ENCODE measurements around the gene MT1B.

The MT1B gene

DNA sequence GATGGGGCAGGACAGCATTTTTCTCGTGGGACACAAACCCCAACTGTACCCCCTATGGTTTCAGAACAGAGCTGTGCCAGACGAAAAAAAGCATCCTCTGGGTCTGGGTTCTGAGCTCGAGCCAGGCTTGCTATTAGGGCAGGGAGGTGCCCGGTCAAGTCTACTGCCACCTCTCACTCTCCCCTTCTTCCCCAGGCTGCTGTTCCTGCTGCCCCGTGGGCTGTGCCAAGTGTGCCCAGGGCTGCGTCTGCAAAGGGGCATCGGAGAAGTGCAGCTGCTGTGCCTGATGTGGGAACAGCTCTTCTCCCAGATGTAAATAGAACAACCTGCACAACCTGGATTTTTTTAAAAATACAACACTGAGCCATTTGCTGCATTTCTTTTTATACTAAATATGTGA, 25.0 kb upstream of the MT1B start:
- TF ChIP-seq, protein P1, sequence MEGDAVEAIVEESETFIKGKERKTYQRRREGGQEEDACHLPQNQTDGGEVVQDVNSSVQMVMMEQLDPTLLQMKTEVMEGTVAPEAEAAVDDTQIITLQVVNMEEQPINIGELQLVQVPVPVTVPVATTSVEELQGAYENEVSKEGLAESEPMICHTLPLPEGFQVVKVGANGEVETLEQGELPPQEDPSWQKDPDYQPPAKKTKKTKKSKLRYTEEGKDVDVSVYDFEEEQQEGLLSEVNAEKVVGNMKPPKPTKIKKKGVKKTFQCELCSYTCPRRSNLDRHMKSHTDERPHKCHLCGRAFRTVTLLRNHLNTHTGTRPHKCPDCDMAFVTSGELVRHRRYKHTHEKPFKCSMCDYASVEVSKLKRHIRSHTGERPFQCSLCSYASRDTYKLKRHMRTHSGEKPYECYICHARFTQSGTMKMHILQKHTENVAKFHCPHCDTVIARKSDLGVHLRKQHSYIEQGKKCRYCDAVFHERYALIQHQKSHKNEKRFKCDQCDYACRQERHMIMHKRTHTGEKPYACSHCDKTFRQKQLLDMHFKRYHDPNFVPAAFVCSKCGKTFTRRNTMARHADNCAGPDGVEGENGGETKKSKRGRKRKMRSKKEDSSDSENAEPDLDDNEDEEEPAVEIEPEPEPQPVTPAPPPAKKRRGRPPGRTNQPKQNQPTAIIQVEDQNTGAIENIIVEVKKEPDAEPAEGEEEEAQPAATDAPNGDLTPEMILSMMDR (IDR thresholded peaks at IDR 0.05; ENCODE audit: low read depth, low read length, missing control alignments), result no peak
- H3K4me3 ChIP-seq (ENCODE audit: low read depth, low read length), result no peak overlapping the region
- no peak for DNase-seq (ENCODE audit: low read depth)

DNA sequence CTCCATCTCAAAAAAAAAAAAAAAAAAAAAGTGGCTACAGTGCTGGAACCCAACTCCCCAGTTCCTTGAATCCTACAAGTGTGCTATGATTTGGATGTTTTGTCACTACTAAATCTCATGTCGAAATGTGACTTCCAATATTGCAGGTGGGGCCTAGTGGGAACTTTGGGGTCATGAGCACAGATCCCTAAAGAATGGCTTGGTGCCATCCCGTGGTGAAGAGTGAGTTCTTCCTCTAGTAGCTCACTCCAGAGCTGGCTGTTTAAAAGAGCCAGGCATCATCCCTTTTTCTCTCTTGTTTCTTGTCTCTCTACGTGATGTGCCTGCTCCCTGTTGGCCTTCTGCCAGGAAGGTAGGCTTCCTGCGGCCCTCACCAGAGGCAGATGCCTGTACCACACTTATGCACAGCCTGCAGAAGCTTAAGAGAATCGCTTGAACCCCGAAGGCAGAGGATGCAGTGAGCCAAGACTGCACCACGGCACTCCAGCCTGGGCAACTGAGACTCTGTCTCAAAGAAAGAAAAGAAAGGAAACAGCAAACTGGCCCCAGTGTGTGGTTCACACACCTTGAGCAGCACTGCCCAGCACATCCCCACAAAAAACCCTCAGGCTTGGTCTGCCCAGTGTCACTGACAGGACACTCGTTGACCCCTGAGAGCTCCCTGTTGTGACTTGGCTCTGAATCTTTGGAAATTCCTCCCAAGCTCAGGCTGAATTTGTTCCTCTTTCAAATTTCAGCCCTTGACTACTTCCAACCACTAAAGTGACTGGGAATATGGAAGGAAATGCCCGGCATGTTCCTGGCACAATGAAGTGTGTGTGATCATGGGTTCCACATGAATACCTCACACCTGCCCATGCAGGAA, 23.0 kb upstream of the MT1B start:
- no peak overlapping the region for H3K4me3 ChIP-seq (ENCODE audit: low read depth, low read length)
- TF ChIP-seq, protein P1 (IDR thresholded peaks at IDR 0.05; ENCODE audit: low read depth, low read length, missing control alignments), result no peak
- DNase-seq (ENCODE audit: low read depth), result no peak

DNA sequence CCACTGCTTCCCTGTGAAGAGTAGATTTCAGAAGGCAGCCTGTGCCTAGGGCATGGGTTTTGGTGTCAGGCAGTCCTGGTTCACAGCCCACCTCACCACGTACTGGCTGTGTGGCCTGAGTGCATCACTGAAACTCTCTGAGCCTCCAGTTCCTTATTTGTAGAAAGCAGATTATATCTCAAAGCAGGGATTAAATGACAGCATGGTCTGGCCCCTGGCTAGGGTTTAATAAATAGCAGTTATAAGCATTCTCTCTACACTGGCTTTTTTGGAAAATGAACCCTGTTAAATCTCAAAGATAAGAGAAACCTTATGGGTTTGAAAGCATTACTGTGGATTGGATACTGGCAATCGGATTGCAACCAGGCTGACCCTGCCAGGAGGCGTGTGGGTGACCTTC, 22.2 kb upstream of the MT1B start:
- no peak overlapping the region for H3K4me3 ChIP-seq (ENCODE audit: low read depth, low read length)
- TF ChIP-seq, protein P1 (IDR thresholded peaks at IDR 0.05; ENCODE audit: low read depth, low read length, missing control alignments), result no peak
- no peak for DNase-seq (ENCODE audit: low read depth)

DNA sequence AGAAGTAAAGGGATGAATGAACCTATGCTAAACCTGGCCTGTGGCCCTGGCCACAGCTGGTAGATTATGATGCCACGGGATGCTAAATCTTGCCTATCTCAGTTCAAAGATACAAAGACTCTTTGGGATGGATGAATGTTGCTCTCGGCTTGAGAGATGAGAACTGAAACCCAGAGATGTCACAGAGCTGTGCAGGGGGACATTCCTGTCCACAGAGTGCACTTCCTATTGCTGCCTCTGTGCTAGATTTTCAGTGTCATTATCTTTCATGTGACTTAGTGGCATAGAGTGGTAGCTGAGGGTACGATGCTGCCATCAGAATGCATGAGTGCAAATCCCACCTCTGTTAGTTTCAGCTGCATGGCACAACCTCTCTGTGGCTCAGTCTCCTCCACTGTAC, 21.6 kb upstream of the MT1B start:
- TF ChIP-seq, protein P1 (IDR thresholded peaks at IDR 0.05; ENCODE audit: low read depth, low read length, missing control alignments), result peak; percentile 30
- H3K4me3 ChIP-seq (ENCODE audit: low read depth, low read length), result no peak overlapping the region
- no peak for DNase-seq (ENCODE audit: low read depth)

DNA sequence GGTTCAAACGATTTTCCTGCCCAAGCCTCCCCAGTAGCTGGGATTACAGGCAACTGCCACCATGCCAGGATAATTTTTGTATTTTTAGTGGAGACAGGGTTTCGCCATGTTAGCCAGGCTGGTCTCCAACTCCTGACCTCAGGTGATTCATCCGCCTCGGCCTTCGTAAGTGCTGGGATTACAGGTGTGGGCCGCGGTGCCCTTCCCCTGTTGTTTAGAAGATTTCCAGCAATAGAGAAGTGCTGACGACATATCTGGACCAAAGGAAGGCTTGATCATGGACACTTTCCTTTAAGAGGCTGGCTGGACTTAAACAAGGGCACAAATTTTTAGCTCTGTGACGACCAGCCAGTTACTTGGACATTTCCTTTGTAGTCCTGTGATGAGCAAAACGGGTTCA, 20.5 kb upstream of the MT1B start:
- H3K4me3 ChIP-seq (ENCODE audit: low read depth, low read length), result no peak overlapping the region
- DNase-seq (ENCODE audit: low read depth), result no peak
- TF ChIP-seq, protein P1 (IDR thresholded peaks at IDR 0.05; ENCODE audit: low read depth, low read length, missing control alignments), result no peak

GRCh38 chr16:56631832-56632155, 19.9 kb upstream of the MT1B start:
- no peak for DNase-seq (ENCODE audit: low read depth)
- TF ChIP-seq, protein P1 (IDR thresholded peaks at IDR 0.05; ENCODE audit: low read depth, low read length, missing control alignments), result no peak
- no peak overlapping the region for H3K4me3 ChIP-seq (ENCODE audit: low read depth, low read length)

Measured in GM12864 (cell line).